Measurements from ENCODE around the gene WIPI1. TPM values are rescaled to one million over a fixed set of nuclear protein-coding genes. Genes with fewer than 3 reads are reported as not detected.
A peak's percentile ranks its signal among the peaks of the same experiment; 100 is the strongest.

The WIPI1 gene
- total RNA-seq, 1 donor from 2014 or later, result 39.0 TPM

DNA sequence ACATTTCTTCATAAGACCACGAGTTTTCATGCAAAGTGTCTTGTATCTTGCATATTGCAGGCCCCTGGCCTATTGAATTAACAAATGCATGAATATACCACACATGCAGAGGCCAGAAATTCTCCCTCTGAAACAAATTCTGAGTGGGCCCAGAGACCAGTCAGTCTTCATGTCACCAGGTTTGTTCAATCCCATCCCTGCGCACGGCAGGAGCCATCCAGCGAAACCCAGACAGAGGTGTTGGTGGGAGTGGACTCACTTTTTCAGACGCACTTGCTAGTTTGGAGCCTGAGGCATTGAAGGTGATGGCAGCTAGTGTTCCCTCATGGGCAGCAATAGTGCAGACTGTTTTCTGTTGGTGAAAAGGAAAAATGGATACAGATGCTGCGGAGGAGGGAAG, 21.9 kb downstream of the WIPI1 start:
- DNase-seq (ENCODE audit: extremely low spot score, unreplicated experiment), result no peak
- Mint-ChIP-seq H3K4me1 (ENCODE audit: unreplicated experiment) (peaks cover 21% of the 10 kb centered on the region), H3K9me3 (no peaks in the 10 kb centered on the region), H3K4me3 (no peak overlapping the region), H3K27ac (no peak overlapping the region), H3K27me3 (no peaks in the 10 kb centered on the region), H3K36me3 (peaks cover 10% of the 10 kb centered on the region)
- TF ChIP-seq, protein P1, sequence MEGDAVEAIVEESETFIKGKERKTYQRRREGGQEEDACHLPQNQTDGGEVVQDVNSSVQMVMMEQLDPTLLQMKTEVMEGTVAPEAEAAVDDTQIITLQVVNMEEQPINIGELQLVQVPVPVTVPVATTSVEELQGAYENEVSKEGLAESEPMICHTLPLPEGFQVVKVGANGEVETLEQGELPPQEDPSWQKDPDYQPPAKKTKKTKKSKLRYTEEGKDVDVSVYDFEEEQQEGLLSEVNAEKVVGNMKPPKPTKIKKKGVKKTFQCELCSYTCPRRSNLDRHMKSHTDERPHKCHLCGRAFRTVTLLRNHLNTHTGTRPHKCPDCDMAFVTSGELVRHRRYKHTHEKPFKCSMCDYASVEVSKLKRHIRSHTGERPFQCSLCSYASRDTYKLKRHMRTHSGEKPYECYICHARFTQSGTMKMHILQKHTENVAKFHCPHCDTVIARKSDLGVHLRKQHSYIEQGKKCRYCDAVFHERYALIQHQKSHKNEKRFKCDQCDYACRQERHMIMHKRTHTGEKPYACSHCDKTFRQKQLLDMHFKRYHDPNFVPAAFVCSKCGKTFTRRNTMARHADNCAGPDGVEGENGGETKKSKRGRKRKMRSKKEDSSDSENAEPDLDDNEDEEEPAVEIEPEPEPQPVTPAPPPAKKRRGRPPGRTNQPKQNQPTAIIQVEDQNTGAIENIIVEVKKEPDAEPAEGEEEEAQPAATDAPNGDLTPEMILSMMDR (conservative IDR thresholded peaks at IDR 0.05), result no peak

DNA sequence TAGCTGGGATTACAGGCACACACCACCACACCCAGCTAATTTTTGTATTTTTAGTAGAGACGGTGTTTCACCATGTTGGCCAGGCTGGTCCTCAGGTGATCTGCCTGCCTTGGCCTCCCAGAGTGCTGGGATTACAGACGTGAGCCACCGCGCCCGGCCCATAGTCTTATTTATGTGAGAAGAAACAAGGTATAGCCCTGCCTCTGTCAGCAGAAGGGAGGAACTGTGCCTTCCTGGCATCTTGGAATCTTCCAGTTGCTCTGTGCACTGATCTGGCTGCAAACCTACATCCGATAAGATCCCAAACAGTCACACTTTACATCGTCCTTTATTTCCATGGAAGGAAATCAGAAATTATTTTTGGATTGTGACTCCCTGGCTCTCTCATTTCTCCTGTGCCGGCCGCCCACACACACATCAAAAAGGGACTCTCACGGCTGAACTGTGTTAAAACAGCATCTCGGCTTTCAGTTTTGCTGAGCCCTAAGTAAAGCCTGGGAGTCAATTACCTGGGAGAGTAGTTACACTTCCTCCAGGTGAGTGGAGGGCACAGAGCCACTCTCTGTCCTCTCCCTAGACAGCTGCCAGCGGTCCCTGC, 23.3 kb downstream of the WIPI1 start:
- TF ChIP-seq, protein P1 (conservative IDR thresholded peaks at IDR 0.05), result no peak
- DNase-seq (ENCODE audit: extremely low spot score, unreplicated experiment), result no peak
- Mint-ChIP-seq H3K4me1 (ENCODE audit: unreplicated experiment) (peaks cover 13% of the 10 kb centered on the region), H3K36me3 (peaks cover 14% of the 10 kb centered on the region), H3K27ac (no peak overlapping the region), H3K4me3 (no peak overlapping the region), H3K9me3 (no peaks in the 10 kb centered on the region), H3K27me3 (no peaks in the 10 kb centered on the region)

DNA sequence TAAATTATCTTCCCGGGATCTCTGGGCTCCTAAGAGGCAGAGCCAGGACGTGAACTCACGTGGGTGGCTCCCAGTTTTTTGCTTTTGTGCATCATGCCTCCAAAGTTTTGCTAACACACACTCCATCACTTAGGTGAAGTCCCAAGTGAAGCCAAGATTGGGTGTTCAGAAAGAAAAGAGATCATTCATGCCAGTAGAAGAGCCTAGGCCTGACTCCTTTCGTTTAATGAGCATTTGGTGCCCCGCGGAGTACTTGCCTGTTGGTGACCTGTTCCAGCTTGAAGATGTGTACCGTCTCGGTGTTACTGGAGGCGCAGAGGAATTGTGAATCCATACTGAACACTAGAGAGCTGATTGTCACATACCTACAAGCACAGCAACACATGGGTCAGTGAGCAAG, 24.1 kb downstream of the WIPI1 start:
- Mint-ChIP-seq H3K9me3 (no peaks in the 10 kb centered on the region), H3K4me3 (no peak overlapping the region), H3K36me3 (peaks cover 14% of the 10 kb centered on the region), H3K4me1 (ENCODE audit: unreplicated experiment) (peaks cover 13% of the 10 kb centered on the region), H3K27ac (no peak overlapping the region), H3K27me3 (no peaks in the 10 kb centered on the region)
- TF ChIP-seq, protein P1 (conservative IDR thresholded peaks at IDR 0.05), result no peak
- no peak for DNase-seq (ENCODE audit: extremely low spot score, unreplicated experiment)

DNA sequence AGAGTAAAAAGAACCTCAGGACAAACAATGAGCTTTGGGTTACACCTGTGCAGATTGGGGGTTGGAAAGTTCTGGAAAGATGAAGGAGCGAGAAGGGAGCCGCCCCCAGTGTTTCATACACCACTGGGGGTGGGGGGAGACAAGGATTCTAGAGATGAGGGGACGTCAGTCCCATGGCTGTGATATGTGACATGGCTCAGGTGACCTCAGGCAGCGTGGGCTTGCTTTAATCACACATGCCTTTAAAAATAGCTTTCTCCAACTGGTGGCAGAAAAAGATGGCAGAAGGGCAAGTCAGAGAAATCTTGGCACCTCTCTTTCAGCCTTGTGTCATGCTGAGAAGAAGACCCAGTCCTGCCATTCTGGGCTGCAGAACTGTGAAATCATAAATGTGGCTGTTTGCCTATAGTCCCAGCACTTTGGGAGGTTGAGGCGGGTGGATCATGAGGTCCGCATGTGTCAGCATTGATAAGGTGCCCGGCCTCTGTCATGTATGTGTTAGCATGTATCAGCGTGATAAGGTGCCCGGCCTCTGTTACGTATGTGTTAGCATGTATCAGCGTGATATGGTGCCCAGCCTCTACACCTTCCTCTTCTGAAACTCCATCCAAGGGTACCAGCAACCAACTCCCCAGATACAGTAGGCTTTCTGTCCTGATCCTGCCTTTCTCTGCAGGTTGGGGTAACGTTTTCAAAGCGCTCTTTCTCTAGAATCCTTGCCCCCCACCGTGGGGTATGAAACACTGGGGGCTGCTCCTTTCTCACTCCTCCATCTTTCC, 25.0 kb downstream of the WIPI1 start:
- no peak overlapping the region for H3K4me3 Mint-ChIP-seq
- H3K36me3 Mint-ChIP-seq, result peaks cover 14% of the 10 kb centered on the region
- H3K4me1 Mint-ChIP-seq (ENCODE audit: unreplicated experiment), result peaks cover 6% of the 10 kb centered on the region
- no peaks in the 10 kb centered on the region for H3K27me3 Mint-ChIP-seq
- DNase-seq (ENCODE audit: extremely low spot score, unreplicated experiment), result no peak
- no peaks in the 10 kb centered on the region for H3K9me3 Mint-ChIP-seq
- no peak overlapping the region for H3K27ac Mint-ChIP-seq
- TF ChIP-seq, protein P1 (conservative IDR thresholded peaks at IDR 0.05), result no peak

DNA sequence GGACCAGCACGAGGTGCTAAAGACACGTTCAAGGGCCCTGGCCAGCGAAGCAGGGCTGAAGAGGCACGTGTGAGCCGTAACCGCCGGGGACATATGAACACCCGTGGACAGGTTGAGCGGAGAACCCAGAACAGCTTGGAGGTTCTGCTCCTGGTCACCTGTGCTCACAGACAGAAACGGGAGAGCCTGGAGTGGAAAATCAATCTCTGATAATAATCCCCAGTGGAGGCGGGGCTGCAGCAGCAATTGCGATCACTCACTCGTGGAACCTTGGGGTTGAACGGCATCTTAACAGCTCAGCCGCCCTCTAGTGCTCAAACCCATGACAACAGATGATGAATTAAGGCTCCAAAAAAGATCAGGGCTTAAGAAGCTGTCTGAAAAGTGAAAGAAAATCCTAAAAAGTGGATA, 25.6 kb downstream of the WIPI1 start:
- H3K36me3 Mint-ChIP-seq, result peaks cover 14% of the 10 kb centered on the region
- H3K4me3 Mint-ChIP-seq, result no peak overlapping the region
- no peaks in the 10 kb centered on the region for H3K27me3 Mint-ChIP-seq
- H3K27ac Mint-ChIP-seq, result no peak overlapping the region
- H3K4me1 Mint-ChIP-seq (ENCODE audit: unreplicated experiment), result peaks cover 6% of the 10 kb centered on the region
- no peaks in the 10 kb centered on the region for H3K9me3 Mint-ChIP-seq
- DNase-seq (ENCODE audit: extremely low spot score, unreplicated experiment), result no peak
- TF ChIP-seq, protein P1 (conservative IDR thresholded peaks at IDR 0.05), result peak; percentile 64

All from type B pancreatic cell (in vitro differentiated cells).